ENCODE measurements around the gene FZD4. TPM values are rescaled to one million over a fixed set of nuclear protein-coding genes. Genes with fewer than 3 reads are reported as not detected.

FZD4 gene
- total and polyA plus RNA-seq, 2 experiments from 2014 or later, result 18.8 to 46.4 TPM

DNA sequence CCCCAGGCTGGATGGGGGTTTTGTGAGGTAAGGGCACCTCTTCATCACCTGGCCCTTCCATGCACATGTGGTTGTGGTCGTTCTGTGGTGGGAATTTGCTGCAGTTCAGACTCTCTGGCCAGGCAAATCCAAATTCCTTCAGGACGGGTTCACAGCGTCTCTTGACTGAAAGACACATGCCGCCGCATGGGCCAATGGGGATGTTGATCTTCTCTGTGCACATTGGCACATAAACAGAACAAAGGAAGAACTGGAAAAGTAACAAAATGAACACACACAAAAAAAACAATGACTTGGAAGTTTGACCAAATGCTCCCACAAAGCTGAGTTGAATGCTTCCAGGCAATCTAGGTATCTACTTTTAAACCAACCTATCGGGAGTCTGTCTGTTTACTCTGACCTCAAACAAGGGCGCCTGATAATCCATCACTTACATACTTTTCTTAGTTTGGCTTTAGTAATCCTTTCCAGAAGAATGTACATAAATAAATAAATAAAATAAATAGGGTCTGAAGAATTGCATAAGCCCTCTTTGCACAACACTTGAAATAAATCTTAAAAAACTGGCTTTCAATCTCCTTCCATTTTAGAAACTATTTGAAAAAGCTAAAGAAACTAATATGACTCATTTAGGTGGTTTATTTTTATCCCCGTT lies 2.8 kb downstream of the FZD4 start:
- DNase-seq (ENCODE audit: low read depth in 1 of 2, low spot score in 1 of 2), result peak in 1 of 2 donors; percentile 39
- no peak overlapping the region for H3K27ac ChIP-seq
- H3K27me3 ChIP-seq, result no peaks in the 10 kb centered on the region
- peak overlapping the region; percentile 99 for H3K4me3 ChIP-seq
- no peaks in the 10 kb centered on the region for H3K9me3 ChIP-seq (ENCODE audit: low read depth)
- peaks cover 12% of the 10 kb centered on the region for H3K36me3 ChIP-seq
- H3K4me1 ChIP-seq (ENCODE audit: low read depth), result peaks cover 49% of the 10 kb centered on the region
- TF ChIP-seq, protein P1, sequence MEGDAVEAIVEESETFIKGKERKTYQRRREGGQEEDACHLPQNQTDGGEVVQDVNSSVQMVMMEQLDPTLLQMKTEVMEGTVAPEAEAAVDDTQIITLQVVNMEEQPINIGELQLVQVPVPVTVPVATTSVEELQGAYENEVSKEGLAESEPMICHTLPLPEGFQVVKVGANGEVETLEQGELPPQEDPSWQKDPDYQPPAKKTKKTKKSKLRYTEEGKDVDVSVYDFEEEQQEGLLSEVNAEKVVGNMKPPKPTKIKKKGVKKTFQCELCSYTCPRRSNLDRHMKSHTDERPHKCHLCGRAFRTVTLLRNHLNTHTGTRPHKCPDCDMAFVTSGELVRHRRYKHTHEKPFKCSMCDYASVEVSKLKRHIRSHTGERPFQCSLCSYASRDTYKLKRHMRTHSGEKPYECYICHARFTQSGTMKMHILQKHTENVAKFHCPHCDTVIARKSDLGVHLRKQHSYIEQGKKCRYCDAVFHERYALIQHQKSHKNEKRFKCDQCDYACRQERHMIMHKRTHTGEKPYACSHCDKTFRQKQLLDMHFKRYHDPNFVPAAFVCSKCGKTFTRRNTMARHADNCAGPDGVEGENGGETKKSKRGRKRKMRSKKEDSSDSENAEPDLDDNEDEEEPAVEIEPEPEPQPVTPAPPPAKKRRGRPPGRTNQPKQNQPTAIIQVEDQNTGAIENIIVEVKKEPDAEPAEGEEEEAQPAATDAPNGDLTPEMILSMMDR (IDR thresholded peaks at IDR 0.05; ENCODE audit: low read depth, low read length), result no peak

DNA sequence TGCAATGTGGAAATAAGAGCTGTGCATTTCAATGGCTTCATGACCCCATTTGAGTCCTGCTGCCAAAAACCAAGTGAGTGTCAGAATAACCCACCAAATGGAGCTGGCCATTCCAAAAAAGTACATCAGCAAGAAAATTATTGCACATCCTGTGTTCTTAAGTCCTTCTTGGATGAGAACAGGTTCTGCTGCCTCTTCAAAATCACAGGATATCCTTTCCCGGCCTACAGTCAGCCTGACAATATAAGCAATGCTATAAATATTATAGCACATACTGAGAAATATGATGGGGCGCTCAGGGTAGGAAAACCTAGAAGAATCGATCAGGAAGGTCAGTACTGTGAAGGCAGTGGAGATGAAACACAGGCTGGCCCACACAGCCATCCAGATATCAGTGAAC lies 3.5 kb downstream of the FZD4 start:
- Histone ChIP-seq H3K27ac (no peak overlapping the region), H3K9me3 (ENCODE audit: low read depth) (no peaks in the 10 kb centered on the region), H3K4me3 (no peak overlapping the region), H3K27me3 (no peaks in the 10 kb centered on the region), H3K4me1 (ENCODE audit: low read depth) (peaks cover 42% of the 10 kb centered on the region), H3K36me3 (peaks cover 15% of the 10 kb centered on the region)
- DNase-seq (ENCODE audit: low read depth in 1 of 2, low spot score in 1 of 2), result no peak
- TF ChIP-seq, protein P1 (IDR thresholded peaks at IDR 0.05; ENCODE audit: low read depth, low read length), result no peak

DNA sequence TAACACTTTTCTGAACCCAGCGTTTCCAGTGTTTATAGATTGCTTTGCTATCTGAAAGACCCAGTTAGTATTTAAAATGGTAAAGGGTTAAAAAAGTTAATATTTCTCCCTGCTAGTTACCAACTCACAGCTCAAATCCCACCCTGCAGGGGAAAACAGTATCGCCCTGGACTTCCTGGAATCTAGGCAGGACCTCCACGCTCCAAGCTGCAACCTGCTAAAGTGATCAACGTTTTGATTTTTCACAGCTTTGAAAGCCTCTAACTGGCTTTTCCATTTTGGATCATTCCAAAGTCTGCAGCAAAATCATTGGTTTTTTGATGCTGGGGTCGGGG lies 4.6 kb downstream of the FZD4 start:
- no peak for DNase-seq (ENCODE audit: low read depth in 1 of 2, low spot score in 1 of 2)
- peak overlapping the region; percentile 7 for H3K4me3 ChIP-seq

DNA sequence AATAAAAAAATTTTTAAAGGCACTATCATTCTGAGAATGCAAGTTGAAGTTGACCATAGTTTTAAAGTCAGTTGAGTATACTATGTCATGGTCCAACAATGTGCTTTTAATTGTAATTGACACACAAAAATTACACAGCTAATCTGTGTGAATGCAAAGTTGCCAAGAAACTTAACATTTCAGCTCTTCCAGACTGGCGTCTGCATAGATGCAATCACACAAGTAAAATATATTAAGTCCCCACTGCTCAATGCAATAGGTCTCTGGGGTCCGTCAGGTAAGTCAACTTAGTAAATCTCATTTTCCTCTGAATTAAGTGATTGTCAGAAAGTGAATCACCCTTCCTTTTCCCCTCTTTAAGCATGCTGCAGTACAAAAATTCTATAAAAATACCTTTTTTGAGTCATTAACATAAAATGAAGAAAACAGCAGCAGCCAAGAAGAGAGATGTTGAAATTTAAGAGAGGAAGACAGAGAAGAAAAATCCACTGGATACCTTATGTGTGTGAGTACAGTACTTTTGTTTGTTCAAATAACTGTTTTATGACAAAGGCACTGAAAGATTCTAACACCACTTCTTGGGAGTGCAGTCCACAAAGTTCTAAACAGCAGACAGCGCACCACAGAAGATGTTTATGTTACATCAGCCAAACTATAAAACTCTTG lies 5.1 kb downstream of the FZD4 start:
- Histone ChIP-seq H3K4me3 (peak overlapping the region; percentile 7), H3K36me3 (peaks cover 24% of the 10 kb centered on the region), H3K9me3 (ENCODE audit: low read depth) (no peaks in the 10 kb centered on the region), H3K27me3 (no peaks in the 10 kb centered on the region), H3K4me1 (ENCODE audit: low read depth) (peaks cover 50% of the 10 kb centered on the region), H3K27ac (no peak overlapping the region)
- DNase-seq (ENCODE audit: low read depth in 1 of 2, low spot score in 1 of 2), result no peak
- TF ChIP-seq, protein P1 (IDR thresholded peaks at IDR 0.05; ENCODE audit: low read depth, low read length), result no peak

More for the DNA sequence above, 4.6 kb downstream of the FZD4 start:
- H3K4me1 ChIP-seq (ENCODE audit: low read depth), result peaks cover 46% of the 10 kb centered on the region
- H3K36me3 ChIP-seq, result peaks cover 23% of the 10 kb centered on the region
- H3K9me3 ChIP-seq (ENCODE audit: low read depth), result no peaks in the 10 kb centered on the region
- TF ChIP-seq, protein P1 (IDR thresholded peaks at IDR 0.05; ENCODE audit: low read depth, low read length), result no peak
- no peaks in the 10 kb centered on the region for H3K27me3 ChIP-seq
- H3K27ac ChIP-seq, result no peak overlapping the region

DNA sequence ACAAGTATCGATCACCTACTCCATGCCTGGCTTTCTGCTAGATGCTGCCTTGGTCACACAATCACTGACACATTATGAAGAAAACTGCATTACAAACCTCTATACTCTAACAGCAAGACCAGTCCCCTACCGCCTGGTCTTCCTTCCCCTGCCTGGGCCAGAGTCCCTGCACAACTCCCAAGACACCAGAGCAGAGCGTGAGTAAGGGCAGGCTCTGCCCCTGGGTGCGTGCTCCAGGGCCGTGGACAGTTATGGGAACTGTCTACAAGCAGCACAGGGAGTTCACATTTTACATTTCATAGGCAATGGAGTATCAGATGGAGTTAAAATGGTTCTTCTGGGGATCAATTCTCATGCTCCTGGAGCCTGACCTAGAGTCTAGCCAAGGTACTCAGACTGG lies 6.5 kb downstream of the FZD4 start:
- no peak overlapping the region for H3K4me3 ChIP-seq
- no peak for DNase-seq (ENCODE audit: low read depth in 1 of 2, low spot score in 1 of 2)
- peaks cover 24% of the 10 kb centered on the region for H3K36me3 ChIP-seq

More for the DNA sequence above, 6.5 kb downstream of the FZD4 start:
- H3K27ac ChIP-seq, result peak overlapping the region; percentile 41
- H3K4me1 ChIP-seq (ENCODE audit: low read depth), result peaks cover 50% of the 10 kb centered on the region
- H3K27me3 ChIP-seq, result no peaks in the 10 kb centered on the region
- TF ChIP-seq, protein P1 (IDR thresholded peaks at IDR 0.05; ENCODE audit: low read depth, low read length), result no peak
- no peaks in the 10 kb centered on the region for H3K9me3 ChIP-seq (ENCODE audit: low read depth)

Data from cardiac muscle cell (in vitro differentiated cells and primary cell).